Activated CD8-positive, alpha-beta memory T cell treated with anti-CD3 and anti-CD28 coated beads for 1 hour (primary cell): Measurements from ENCODE around the gene NSF.
"Not testable (repeated sequence)": the region's sequence is repeated elsewhere in the genome, so short reads cannot be mapped to it uniquely, and the experiment has no call there.

ENCODE experiments used
- DNase-seq, 2 donors: peaks; one replicate each; pipeline ENCODE4 v3.0.0-alpha.2; 2020; ENCODE audit warnings: low read depth in 1 of 2; ENCODE audit errors: extremely low read depth in 1 of 2

The NSF gene

GRCh38 chr17:46753776-46754175 is 163.3 kb downstream of the NSF start:
- no peak for DNase-seq

GRCh38 chr17:46756081-46756735 is 165.7 kb downstream of the NSF start:
- DNase-seq: no peak

- no peak for DNase-seq
These were observed 166.4 kb downstream of the NSF start for GRCh38 chr17:46756861-46757260.

- DNase-seq: not testable (repeated sequence)
These were observed 167.1 kb downstream of the NSF start for GRCh38 chr17:46757588-46757987.

- no peak for DNase-seq
These were observed 168.1 kb downstream of the NSF start for GRCh38 chr17:46758614-46759013.

- DNase-seq: no peak
These were observed 168.7 kb downstream of the NSF start for GRCh38 chr17:46759141-46759540.

- no peak for DNase-seq
These were observed 172.9 kb downstream of the NSF start for GRCh38 chr17:46763416-46763815.

GRCh38 chr17:46764000-46764708 is 173.7 kb downstream of the NSF start:
- no peak for DNase-seq

- no peak for DNase-seq
These were observed 174.4 kb downstream of the NSF start for GRCh38 chr17:46764709-46765401.

GRCh38 chr17:46765453-46765852 is 175.0 kb downstream of the NSF start:
- DNase-seq: no peak

GRCh38 chr17:46766493-46767491 is 176.3 kb downstream of the NSF start:
- no peak for DNase-seq

GRCh38 chr17:46768540-46768870 is 178.0 kb downstream of the NSF start:
- no peak for DNase-seq

GRCh38 chr17:46768896-46769295 is 178.4 kb downstream of the NSF start:
- DNase-seq: not testable (repeated sequence)

- no peak for DNase-seq
These were observed 179.3 kb downstream of the NSF start for GRCh38 chr17:46769531-46770438.

- DNase-seq: no peak
These were observed 180.0 kb downstream of the NSF start for GRCh38 chr17:46770439-46770817.

- DNase-seq: no peak
These were observed 180.5 kb downstream of the NSF start for GRCh38 chr17:46770818-46771560.

- DNase-seq: no peak
These were observed 181.3 kb downstream of the NSF start for GRCh38 chr17:46771561-46772474.
